ENCODE measurements around the gene TOR4A.

The TOR4A gene

GRCh38 chr9:137265496-137266161 is 11.9 kb upstream of the TOR4A start:
- H2BK5ac ChIP-seq (ENCODE audit: low read length), result peak overlapping the region; percentile 66
- no peak overlapping the region for H3K4ac ChIP-seq (ENCODE audit: low read length)
- H3K14ac ChIP-seq (ENCODE audit: low read length), result no peak overlapping the region
- H3K4me2 ChIP-seq (ENCODE audit: insufficient read depth, low read length, poor library complexity, severe bottlenecking), result no peak overlapping the region
- H3K27me3 ChIP-seq (ENCODE audit: control insufficient read depth in 3 of 3, insufficient read depth in 3 of 3, low read depth in 1 of 3, low read length in 3 of 3), result no peaks in the 10 kb centered on the region
- no peak overlapping the region for H2BK120ac ChIP-seq (ENCODE audit: low read depth, low read length)
- H2BK12ac ChIP-seq (ENCODE audit: low read length), result no peak overlapping the region
- H3K36me3 ChIP-seq (replicated peaks in 1 of 2; ENCODE audit: control insufficient read depth in 2 of 2, insufficient read depth in 2 of 2, low read length in 2 of 2), result peaks cover 35 to 78% of the 10 kb centered on the region in 2 donors
- H3K4me1 ChIP-seq (ENCODE audit: control insufficient read depth in 2 of 2, insufficient read depth in 1 of 2, low read depth in 1 of 2, low read length in 2 of 2), result no peaks in the 10 kb centered on the region
- H3K79me1 ChIP-seq (ENCODE audit: low read depth, low read length), result peaks cover 5% of the 10 kb centered on the region
- no peak overlapping the region for H3K9ac ChIP-seq (ENCODE audit: low read depth, low read length, poor library complexity)
- peak overlapping the region; percentile 93 for H3K23ac ChIP-seq (ENCODE audit: low read depth, low read length, poor library complexity)
- no peak overlapping the region for H3K27ac ChIP-seq (replicated peaks; ENCODE audit: low read length)
- no peak overlapping the region for H3K18ac ChIP-seq (ENCODE audit: low read length)
- DNase-seq (ENCODE audit: low spot score), result no peak
- peak overlapping the region; percentile 43 for H4K8ac ChIP-seq (ENCODE audit: low read depth, low read length)
- H2AK5ac ChIP-seq (ENCODE audit: low read depth, low read length), result no peak overlapping the region
- no peak overlapping the region for H2AFZ ChIP-seq (ENCODE audit: low read length)
- H4K91ac ChIP-seq (ENCODE audit: low read depth, low read length, poor library complexity), result no peak overlapping the region
- H2BK15ac ChIP-seq (ENCODE audit: low read length), result no peak overlapping the region
- no peaks in the 10 kb centered on the region for H3K9me3 ChIP-seq (replicated peaks in 1 of 2; ENCODE audit: control insufficient read depth in 2 of 2, insufficient read depth in 1 of 2, low read depth in 1 of 2, low read length in 2 of 2)
- no peak overlapping the region for H3K4me3 ChIP-seq (ENCODE audit: low read length in 2 of 2)
- no CpG with 5 or more reads among the region's 29 CpGs for WGBS, 2 donors (ENCODE audit: extremely low coverage in 2 of 2, insufficient read length in 2 of 2, insufficient replicate concordance in 1 of 2)

GRCh38 chr9:137266162-137266527 is 11.4 kb upstream of the TOR4A start:
- H3K4me2 ChIP-seq (ENCODE audit: insufficient read depth, low read length, poor library complexity, severe bottlenecking), result no peak overlapping the region
- no peak overlapping the region for H4K91ac ChIP-seq (ENCODE audit: low read depth, low read length, poor library complexity)
- peak overlapping the region; percentile 82 for H4K8ac ChIP-seq (ENCODE audit: low read depth, low read length)
- no peaks in the 10 kb centered on the region for H3K9me3 ChIP-seq (replicated peaks in 1 of 2; ENCODE audit: control insufficient read depth in 2 of 2, insufficient read depth in 1 of 2, low read depth in 1 of 2, low read length in 2 of 2)
- no peak overlapping the region for H3K4ac ChIP-seq (ENCODE audit: low read length)
- no peak overlapping the region for H3K23ac ChIP-seq (ENCODE audit: low read depth, low read length, poor library complexity)
- H3K79me1 ChIP-seq (ENCODE audit: low read depth, low read length), result peaks cover 5% of the 10 kb centered on the region
- no peak overlapping the region for H3K27ac ChIP-seq (replicated peaks; ENCODE audit: low read length)
- no CpG with 5 or more reads among the region's 15 CpGs for WGBS, 2 donors (ENCODE audit: extremely low coverage in 2 of 2, insufficient read length in 2 of 2, insufficient replicate concordance in 1 of 2)
- H3K14ac ChIP-seq (ENCODE audit: low read length), result no peak overlapping the region
- no peak overlapping the region for H2BK15ac ChIP-seq (ENCODE audit: low read length)
- H2AK5ac ChIP-seq (ENCODE audit: low read depth, low read length), result no peak overlapping the region
- H3K18ac ChIP-seq (ENCODE audit: low read length), result no peak overlapping the region
- peak overlapping the region; percentile 66 for H2BK5ac ChIP-seq (ENCODE audit: low read length)
- H2BK12ac ChIP-seq (ENCODE audit: low read length), result no peak overlapping the region
- no peak overlapping the region for H3K4me3 ChIP-seq (ENCODE audit: low read length in 2 of 2)
- H3K4me1 ChIP-seq (ENCODE audit: control insufficient read depth in 2 of 2, insufficient read depth in 1 of 2, low read depth in 1 of 2, low read length in 2 of 2), result no peaks in the 10 kb centered on the region
- peaks cover 35 to 84% of the 10 kb centered on the region in 2 donors for H3K36me3 ChIP-seq (replicated peaks in 1 of 2; ENCODE audit: control insufficient read depth in 2 of 2, insufficient read depth in 2 of 2, low read length in 2 of 2)
- DNase-seq (ENCODE audit: low spot score), result no peak
- no peak overlapping the region for H2AFZ ChIP-seq (ENCODE audit: low read length)
- no peak overlapping the region for H3K9ac ChIP-seq (ENCODE audit: low read depth, low read length, poor library complexity)
- H3K27me3 ChIP-seq (ENCODE audit: control insufficient read depth in 3 of 3, insufficient read depth in 3 of 3, low read depth in 1 of 3, low read length in 3 of 3), result no peaks in the 10 kb centered on the region
- H2BK120ac ChIP-seq (ENCODE audit: low read depth, low read length), result no peak overlapping the region

GRCh38 chr9:137266585-137267453 is 10.7 kb upstream of the TOR4A start:
- Histone ChIP-seq H3K27me3 (ENCODE audit: control insufficient read depth in 3 of 3, insufficient read depth in 3 of 3, low read depth in 1 of 3, low read length in 3 of 3) (no peaks in the 10 kb centered on the region), H3K14ac (ENCODE audit: low read length) (no peak overlapping the region), H3K4me3 (ENCODE audit: low read length in 2 of 2) (no peak overlapping the region), H3K79me1 (ENCODE audit: low read depth, low read length) (peaks cover 5% of the 10 kb centered on the region), H3K4me2 (ENCODE audit: insufficient read depth, low read length, poor library complexity, severe bottlenecking) (no peak overlapping the region), H2BK5ac (ENCODE audit: low read length) (peak overlapping the region; percentile 66), H3K23ac (ENCODE audit: low read depth, low read length, poor library complexity) (no peak overlapping the region), H3K9ac (ENCODE audit: low read depth, low read length, poor library complexity) (no peak overlapping the region), H2BK12ac (ENCODE audit: low read length) (no peak overlapping the region), H2AK5ac (ENCODE audit: low read depth, low read length) (no peak overlapping the region), H3K27ac (replicated peaks; ENCODE audit: low read length) (no peak overlapping the region), H4K8ac (ENCODE audit: low read depth, low read length) (no peak overlapping the region), H4K91ac (ENCODE audit: low read depth, low read length, poor library complexity) (no peak overlapping the region), H3K9me3 (replicated peaks in 1 of 2; ENCODE audit: control insufficient read depth in 2 of 2, insufficient read depth in 1 of 2, low read depth in 1 of 2, low read length in 2 of 2) (no peaks in the 10 kb centered on the region), H2BK120ac (ENCODE audit: low read depth, low read length) (no peak overlapping the region), H3K36me3 (replicated peaks in 1 of 2; ENCODE audit: control insufficient read depth in 2 of 2, insufficient read depth in 2 of 2, low read length in 2 of 2) (peaks cover 37 to 84% of the 10 kb centered on the region in 2 donors), H3K4me1 (ENCODE audit: control insufficient read depth in 2 of 2, insufficient read depth in 1 of 2, low read depth in 1 of 2, low read length in 2 of 2) (no peaks in the 10 kb centered on the region), H2AFZ (ENCODE audit: low read length) (no peak overlapping the region), H3K4ac (ENCODE audit: low read length) (no peak overlapping the region), H3K18ac (ENCODE audit: low read length) (no peak overlapping the region), H2BK15ac (ENCODE audit: low read length) (no peak overlapping the region)
- no CpG with 5 or more reads among the region's 34 CpGs for WGBS, 2 donors (ENCODE audit: extremely low coverage in 2 of 2, insufficient read length in 2 of 2, insufficient replicate concordance in 1 of 2)
- no peak for DNase-seq (ENCODE audit: low spot score)

- Histone ChIP-seq H3K79me1 (ENCODE audit: low read depth, low read length) (peaks cover 8% of the 10 kb centered on the region), H3K27me3 (ENCODE audit: control insufficient read depth in 3 of 3, insufficient read depth in 3 of 3, low read depth in 1 of 3, low read length in 3 of 3) (no peaks in the 10 kb centered on the region), H2AK5ac (ENCODE audit: low read depth, low read length) (no peak overlapping the region), H3K4me2 (ENCODE audit: insufficient read depth, low read length, poor library complexity, severe bottlenecking) (no peak overlapping the region), H2BK120ac (ENCODE audit: low read depth, low read length) (no peak overlapping the region), H4K8ac (ENCODE audit: low read depth, low read length) (no peak overlapping the region), H3K9ac (ENCODE audit: low read depth, low read length, poor library complexity) (no peak overlapping the region), H3K36me3 (replicated peaks in 1 of 2; ENCODE audit: control insufficient read depth in 2 of 2, insufficient read depth in 2 of 2, low read length in 2 of 2) (peaks cover 43 to 88% of the 10 kb centered on the region in 2 donors), H4K91ac (ENCODE audit: low read depth, low read length, poor library complexity) (no peak overlapping the region), H3K4me3 (ENCODE audit: low read length in 2 of 2) (no peak overlapping the region), H3K9me3 (replicated peaks in 1 of 2; ENCODE audit: control insufficient read depth in 2 of 2, insufficient read depth in 1 of 2, low read depth in 1 of 2, low read length in 2 of 2) (no peaks in the 10 kb centered on the region), H3K23ac (ENCODE audit: low read depth, low read length, poor library complexity) (no peak overlapping the region), H2BK15ac (ENCODE audit: low read length) (no peak overlapping the region), H2BK12ac (ENCODE audit: low read length) (no peak overlapping the region), H3K4me1 (ENCODE audit: control insufficient read depth in 2 of 2, insufficient read depth in 1 of 2, low read depth in 1 of 2, low read length in 2 of 2) (no peaks in the 10 kb centered on the region), H3K14ac (ENCODE audit: low read length) (no peak overlapping the region), H3K27ac (replicated peaks; ENCODE audit: low read length) (no peak overlapping the region), H3K18ac (ENCODE audit: low read length) (no peak overlapping the region), H3K4ac (ENCODE audit: low read length) (no peak overlapping the region), H2AFZ (ENCODE audit: low read length) (no peak overlapping the region), H2BK5ac (ENCODE audit: low read length) (no peak overlapping the region)
- WGBS, 2 donors (ENCODE audit: extremely low coverage in 2 of 2, insufficient read length in 2 of 2, insufficient replicate concordance in 1 of 2), result no CpG with 5 or more reads among the region's 6 CpGs
- DNase-seq (ENCODE audit: low spot score), result no peak
Measured at GRCh38 chr9:137267933-137268355, 9.6 kb upstream of the TOR4A start.
